ENCODE measurements around the gene BABAM2.

The BABAM2 gene

GRCh38 chr2:28035816-28036215, 145.3 kb downstream of the BABAM2 start:
- no peak for DNase-seq

- no peak for DNase-seq
Observed at GRCh38 chr2:28036307-28036706, 145.8 kb downstream of the BABAM2 start.

- no peak for DNase-seq
Observed at GRCh38 chr2:28038722-28039121, 148.2 kb downstream of the BABAM2 start.

- no peak for DNase-seq
Observed at GRCh38 chr2:28045676-28046351, 155.3 kb downstream of the BABAM2 start.

- no peak for DNase-seq
Observed at GRCh38 chr2:28046921-28047320, 156.4 kb downstream of the BABAM2 start.

- no peak for DNase-seq
Observed at GRCh38 chr2:28047681-28048080, 157.2 kb downstream of the BABAM2 start.

GRCh38 chr2:28048341-28048740, 157.8 kb downstream of the BABAM2 start:
- no peak for DNase-seq

- DNase-seq, result no peak
Observed at GRCh38 chr2:28049416-28049815, 158.9 kb downstream of the BABAM2 start.

- no peak for DNase-seq
Observed at GRCh38 chr2:28049899-28050298, 159.4 kb downstream of the BABAM2 start.

GRCh38 chr2:28052691-28053090, 162.2 kb downstream of the BABAM2 start:
- no peak for DNase-seq

GRCh38 chr2:28053597-28053996, 163.1 kb downstream of the BABAM2 start:
- no peak for DNase-seq

GRCh38 chr2:28054916-28055315, 164.4 kb downstream of the BABAM2 start:
- no peak for DNase-seq

- DNase-seq, result no peak
Observed at GRCh38 chr2:28055325-28055970, 164.9 kb downstream of the BABAM2 start.

- DNase-seq, result no peak
Observed at GRCh38 chr2:28058791-28059190, 168.3 kb downstream of the BABAM2 start.

GRCh38 chr2:28062867-28063266, 172.3 kb downstream of the BABAM2 start:
- no peak for DNase-seq

GRCh38 chr2:28063492-28063962, 173.0 kb downstream of the BABAM2 start:
- DNase-seq, result no peak

GRCh38 chr2:28067602-28068001, 177.1 kb downstream of the BABAM2 start:
- no peak for DNase-seq

GRCh38 chr2:28068088-28068487, 177.6 kb downstream of the BABAM2 start:
- no peak for DNase-seq

GRCh38 chr2:28068527-28068926, 178.0 kb downstream of the BABAM2 start:
- DNase-seq, result no peak

GRCh38 chr2:28071221-28071620, 180.7 kb downstream of the BABAM2 start:
- no peak for DNase-seq

- DNase-seq, result no peak
Observed at GRCh38 chr2:28074137-28074536, 183.6 kb downstream of the BABAM2 start.

GRCh38 chr2:28080911-28081310, 190.4 kb downstream of the BABAM2 start:
- DNase-seq, result no peak

- DNase-seq, result no peak
Observed at GRCh38 chr2:28082131-28082530, 191.6 kb downstream of the BABAM2 start.

GRCh38 chr2:28083476-28083875, 192.9 kb downstream of the BABAM2 start:
- DNase-seq, result no peak

GRCh38 chr2:28084564-28084963, 194.0 kb downstream of the BABAM2 start:
- no peak for DNase-seq
